Prostate gland (tissue), 2 donors: ENCODE measurements around the gene EBNA1BP2.

Source experiments
- CTCF ChIP-seq, 4 experiments: fragments of 200-600 bp in 2 of 4; fragments of 450-650 bp in 2 of 4; sonication (generic) in 2 of 4; IDR thresholded peaks; 1 replicate in 3 of 4; 2 replicates in 1 of 4; pipeline ENCODE4 v1.5.1; 2016 to 2019; ENCODE audit warnings: antibody characterized with exemption in 4 of 4, mild to moderate bottlenecking in 2 of 4, moderate library complexity in 2 of 4
- POLR2A ChIP-seq: fragments of 450-650 bp; IDR thresholded peaks from one replicate; pipeline ENCODE4 v1.6.1; 2016; ENCODE audit warnings: antibody characterized with exemption, mild to moderate bottlenecking
- POLR2AphosphoS5 ChIP-seq: sonication (generic); formaldehyde crosslinking; IDR thresholded peaks from one replicate; pipeline ENCODE4 v1.6.1; 2017; ENCODE audit warnings: antibody characterized with exemption

- TF ChIP-seq POLR2A (no peak), CTCF (IDR thresholded peaks at IDR 0.05) (no peak), POLR2AphosphoS5 (no peak)
Observed at GRCh38 chr1:43197343-43198127, 25.4 kb upstream of the EBNA1BP2 start.
